Measurements from ENCODE around the gene TAS2R50.

DNA sequence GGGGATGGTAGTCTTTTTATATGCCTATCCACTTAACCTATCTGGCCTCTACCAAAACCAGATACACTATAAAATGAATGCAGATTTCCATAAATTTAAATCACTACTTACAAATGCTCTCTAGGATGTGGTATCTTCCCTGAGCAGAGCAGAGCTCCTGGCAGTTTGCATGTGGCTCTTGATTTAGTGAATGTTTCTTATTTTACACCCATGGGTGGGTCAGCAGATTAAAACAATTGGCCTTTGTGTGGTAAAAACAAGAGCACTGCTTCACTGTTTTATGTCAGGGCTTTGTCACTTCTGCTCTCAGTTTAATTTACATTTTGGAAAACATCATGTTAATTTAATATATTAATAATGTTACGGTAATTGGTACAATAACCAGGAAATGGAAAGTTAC, 30.2 kb upstream of the TAS2R50 start:
- TF ChIP-seq YY1 (IDR thresholded peaks at IDR 0.05; ENCODE audit: insufficient read depth, insufficient read length) (no peak), SUZ12 (IDR thresholded peaks at IDR 0.05; ENCODE audit: extremely low read depth, insufficient read depth, insufficient read length) (no peak)
